Large intestine (tissue), 3 donors: ENCODE data around the gene CCL23. TPM values are rescaled to one million over a fixed set of nuclear protein-coding genes. Genes with fewer than 3 reads are reported as not detected.
A peak's percentile ranks its signal among the peaks of the same experiment; 100 is the strongest.

Experiments
- DNase-seq, 2 donors: peaks; one replicate each; pipeline versions ENCODE4 v3.0.0 to v3.0.0-alpha.2; 2013
- H3K27ac ChIP-seq: one replicate; pipeline ENCODE4 v1.5.1; 2013; ENCODE audit warnings: low read length
- H3K27me3 ChIP-seq: 2 replicates; pipeline ENCODE4 v1.6.1; 2013; ENCODE audit warnings: low read length; ENCODE audit not compliant: control insufficient read depth, insufficient read depth
- H3K36me3 ChIP-seq: 2 replicates; pipeline ENCODE4 v1.6.1; 2013; ENCODE audit warnings: low read length; ENCODE audit not compliant: control insufficient read depth, insufficient read depth
- H3K4me1 ChIP-seq: one replicate; pipeline ENCODE4 v1.6.1; 2013; ENCODE audit warnings: low read length; ENCODE audit not compliant: control insufficient read depth, insufficient read depth
- H3K4me3 ChIP-seq: one replicate; pipeline ENCODE4 v1.5.1; 2013; ENCODE audit warnings: low read length
- H3K9me3 ChIP-seq: one replicate; pipeline ENCODE4 v1.6.1; 2013; ENCODE audit warnings: mild to moderate bottlenecking, low read depth, low read length, moderate library complexity; ENCODE audit not compliant: control insufficient read depth
- WGBS: methylation state at CpG from one replicate; pipeline ENCODE4 v1.1.5; 2013; ENCODE audit warnings: low lambda C conversion rate; ENCODE audit not compliant: insufficient coverage; 5-methylcytosine and 5-hydroxymethylcytosine counted together
- polyA plus RNA-seq: library from polyadenylated mRNA; unstranded; fragments of 120-200 nt; gene quantifications from one replicate; pipeline ENCODE4 v1.2.1, GENCODE V29; 2013

Gene CCL23
- polyA plus RNA-seq, 1 donor = 1.2 TPM

- H3K27ac ChIP-seq = no peak within 1 kb of the TSS
- H3K9me3 ChIP-seq = no peaks in the 10 kb centered on the region
- no CpG with 5 or more reads among the region's 1 CpG for WGBS
- no peaks in the 10 kb centered on the region for H3K27me3 ChIP-seq
- no peak for DNase-seq
- H3K4me3 ChIP-seq = no peak within 1 kb of the TSS
- peaks cover 16% of the 10 kb centered on the region for H3K4me1 ChIP-seq
- H3K36me3 ChIP-seq = peaks cover 18% of the 10 kb centered on the region
Observed at GRCh38 chr17:35986643-35987042, 31.1 kb downstream of the CCL23 start, which contains the start of gene CCL14. Gene CCL14 (minus strand): TSS chr17:35986729. CDS start chr17:35986649, 80 bp downstream.

GRCh38 chr17:35984140-35984539, 33.6 kb downstream of the CCL23 start:
- Histone ChIP-seq H3K36me3 (peaks cover 15% of the 10 kb centered on the region), H3K4me1 (peaks cover 18% of the 10 kb centered on the region), H3K27me3 (no peaks in the 10 kb centered on the region), H3K4me3 (no peak overlapping the region), H3K27ac (no peak overlapping the region), H3K9me3 (no peaks in the 10 kb centered on the region)
- no peak for DNase-seq
- WGBS = no CpG with 5 or more reads among the region's 6 CpGs

- Histone ChIP-seq H3K36me3 (peaks cover 15% of the 10 kb centered on the region), H3K4me3 (no peak overlapping the region), H3K27ac (peak overlapping the region; percentile 44), H3K27me3 (no peaks in the 10 kb centered on the region), H3K9me3 (no peaks in the 10 kb centered on the region), H3K4me1 (peaks cover 18% of the 10 kb centered on the region)
- 100% methylated on average over 1 of the region's 3 CpGs for WGBS
- DNase-seq = no peak
Observed at GRCh38 chr17:35982409-35983191, 35.2 kb downstream of the CCL23 start.

- H3K27me3 ChIP-seq = no peaks in the 10 kb centered on the region
- DNase-seq = peak; percentile 66 to 84
- peak overlapping the region; percentile 44 for H3K27ac ChIP-seq
- peaks cover 18% of the 10 kb centered on the region for H3K4me1 ChIP-seq
- H3K36me3 ChIP-seq = peaks cover 15% of the 10 kb centered on the region
- H3K4me3 ChIP-seq = no peak overlapping the region
- WGBS = no CpG with 5 or more reads among the region's 4 CpGs
- no peaks in the 10 kb centered on the region for H3K9me3 ChIP-seq
Observed at GRCh38 chr17:35981908-35982330, 35.9 kb downstream of the CCL23 start.

- H3K4me3 ChIP-seq = no peak within 1 kb of the TSS
- no CpG with 5 or more reads among the region's 12 CpGs for WGBS
- DNase-seq = no peak
- H3K4me1 ChIP-seq = peaks cover 18% of the 10 kb centered on the region
- H3K27me3 ChIP-seq = no peaks in the 10 kb centered on the region
- H3K9me3 ChIP-seq = no peaks in the 10 kb centered on the region
- peak within 1 kb of the TSS; percentile 44 for H3K27ac ChIP-seq
- H3K36me3 ChIP-seq = peaks cover 15% of the 10 kb centered on the region
Observed at GRCh38 chr17:35981246-35981645, 36.5 kb downstream of the CCL23 start, which contains the start of gene CCL16. Gene CCL16 (minus strand): TSS chr17:35981497. CDS start chr17:35981420, 77 bp downstream.

GRCh38 chr17:35978346-35978745, 39.4 kb downstream of the CCL23 start:
- no peaks in the 10 kb centered on the region for H3K27me3 ChIP-seq
- H3K4me1 ChIP-seq = peaks cover 37% of the 10 kb centered on the region
- no peaks in the 10 kb centered on the region for H3K36me3 ChIP-seq
- WGBS = no CpG with 5 or more reads among the region's 3 CpGs
- no peaks in the 10 kb centered on the region for H3K9me3 ChIP-seq
- H3K27ac ChIP-seq = no peak overlapping the region
- H3K4me3 ChIP-seq = no peak overlapping the region
- DNase-seq = no peak

GRCh38 chr17:35977509-35977908, 40.3 kb downstream of the CCL23 start:
- Histone ChIP-seq H3K27me3 (no peaks in the 10 kb centered on the region), H3K27ac (no peak overlapping the region), H3K4me1 (peaks cover 45% of the 10 kb centered on the region), H3K36me3 (no peaks in the 10 kb centered on the region), H3K4me3 (no peak overlapping the region), H3K9me3 (no peaks in the 10 kb centered on the region)
- no peak for DNase-seq
- WGBS = no CpG with 5 or more reads among the region's 7 CpGs

- H3K36me3 ChIP-seq = no peaks in the 10 kb centered on the region
- H3K9me3 ChIP-seq = no peaks in the 10 kb centered on the region
- no peaks in the 10 kb centered on the region for H3K27me3 ChIP-seq
- H3K4me3 ChIP-seq = no peak overlapping the region
- peaks cover 51% of the 10 kb centered on the region for H3K4me1 ChIP-seq
- 17% methylated on average over 2 of the region's 10 CpGs for WGBS
- H3K27ac ChIP-seq = peak overlapping the region; percentile 75
- peak; percentile 53 to 80 for DNase-seq
Observed at GRCh38 chr17:35973333-35974260, 44.2 kb downstream of the CCL23 start.

GRCh38 chr17:35972945-35973332, 44.8 kb downstream of the CCL23 start:
- no CpG with 5 or more reads among the region's 4 CpGs for WGBS

GRCh38 chr17:35972535-35972934, 45.2 kb downstream of the CCL23 start:
- H3K27me3 ChIP-seq = no peaks in the 10 kb centered on the region
- H3K9me3 ChIP-seq = no peaks in the 10 kb centered on the region
- H3K36me3 ChIP-seq = no peaks in the 10 kb centered on the region
- H3K4me1 ChIP-seq = peaks cover 51% of the 10 kb centered on the region
- peak overlapping the region; percentile 75 for H3K27ac ChIP-seq
- 53% methylated on average over 3 of the region's 6 CpGs for WGBS
- H3K4me3 ChIP-seq = no peak overlapping the region
- no peak for DNase-seq

More at GRCh38 chr17:35972945-35973332, 44.8 kb downstream of the CCL23 start:
- Histone ChIP-seq H3K9me3 (no peaks in the 10 kb centered on the region), H3K27me3 (no peaks in the 10 kb centered on the region), H3K36me3 (no peaks in the 10 kb centered on the region), H3K4me1 (peaks cover 51% of the 10 kb centered on the region), H3K4me3 (no peak overlapping the region), H3K27ac (peak overlapping the region; percentile 75)
- peak; percentile 23 to 78 for DNase-seq
